ENCODE results near the gene CORO1C. TPM values are rescaled to one million over a fixed set of nuclear protein-coding genes. Genes with fewer than 3 reads are reported as not detected.

Gene CORO1C
- total RNA-seq, 1 experiment from 2014 or later: 208 TPM

DNA sequence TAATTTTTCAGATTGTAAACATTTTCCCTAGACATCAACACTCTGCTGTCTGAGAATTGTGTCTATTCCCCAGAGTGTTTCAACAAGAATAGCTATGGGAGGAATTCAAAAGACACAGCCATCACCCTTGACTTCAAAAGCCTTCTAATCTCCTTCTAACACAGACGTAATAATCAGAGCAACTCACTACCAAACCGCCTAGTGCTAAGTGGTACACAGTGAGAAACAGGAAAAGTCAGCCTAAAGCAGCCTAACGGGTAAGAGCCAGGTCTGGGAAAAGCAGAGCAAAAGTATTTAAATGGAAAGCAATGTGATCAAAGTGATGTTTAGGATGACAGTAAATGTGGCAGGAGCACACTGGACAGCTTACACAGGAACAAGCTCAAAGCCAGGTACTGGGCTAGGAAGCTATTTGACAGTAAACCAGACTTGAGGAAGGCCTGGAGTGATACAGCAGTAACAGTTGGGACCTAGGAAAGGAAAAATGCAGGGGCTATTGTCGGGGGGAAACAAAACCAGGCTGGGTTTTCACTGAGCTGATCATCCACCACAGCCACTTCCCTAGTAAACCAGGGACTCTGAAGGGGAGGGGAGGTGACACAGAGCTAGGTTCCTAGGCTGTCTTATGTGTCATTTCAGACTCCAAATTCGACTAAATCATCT lies 29.4 kb downstream of the CORO1C start:
- no peak for DNase-seq (ENCODE audit: low spot score)
- ChIA-PET POLR2A (ENCODE audit: low non-redundant PET) (no interaction called here), CTCF (no interaction called here)
- no peaks in the 10 kb centered on the region for H3K27me3 ChIP-seq (replicated peaks; ENCODE audit: insufficient read depth, low read depth, low read length, poor library complexity)
- no TSS peak for BruUV-seq (replicated peaks)
- peaks cover 46% of the 10 kb centered on the region for H3K4me1 ChIP-seq (ENCODE audit: insufficient read depth, low read length, poor library complexity, severe bottlenecking)
- peak overlapping the region; percentile 66 for H3K27ac ChIP-seq (ENCODE audit: low read depth, low read length, poor library complexity, severe bottlenecking)
- intact Hi-C loops (cut with micrococcal nuclease; ENCODE audit: unreplicated experiment): no loop called here
- TF ChIP-seq, protein P1, sequence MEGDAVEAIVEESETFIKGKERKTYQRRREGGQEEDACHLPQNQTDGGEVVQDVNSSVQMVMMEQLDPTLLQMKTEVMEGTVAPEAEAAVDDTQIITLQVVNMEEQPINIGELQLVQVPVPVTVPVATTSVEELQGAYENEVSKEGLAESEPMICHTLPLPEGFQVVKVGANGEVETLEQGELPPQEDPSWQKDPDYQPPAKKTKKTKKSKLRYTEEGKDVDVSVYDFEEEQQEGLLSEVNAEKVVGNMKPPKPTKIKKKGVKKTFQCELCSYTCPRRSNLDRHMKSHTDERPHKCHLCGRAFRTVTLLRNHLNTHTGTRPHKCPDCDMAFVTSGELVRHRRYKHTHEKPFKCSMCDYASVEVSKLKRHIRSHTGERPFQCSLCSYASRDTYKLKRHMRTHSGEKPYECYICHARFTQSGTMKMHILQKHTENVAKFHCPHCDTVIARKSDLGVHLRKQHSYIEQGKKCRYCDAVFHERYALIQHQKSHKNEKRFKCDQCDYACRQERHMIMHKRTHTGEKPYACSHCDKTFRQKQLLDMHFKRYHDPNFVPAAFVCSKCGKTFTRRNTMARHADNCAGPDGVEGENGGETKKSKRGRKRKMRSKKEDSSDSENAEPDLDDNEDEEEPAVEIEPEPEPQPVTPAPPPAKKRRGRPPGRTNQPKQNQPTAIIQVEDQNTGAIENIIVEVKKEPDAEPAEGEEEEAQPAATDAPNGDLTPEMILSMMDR (conservative IDR thresholded peaks at IDR 0.05; ENCODE audit: low read depth, low read length): no peak
- no peaks in the 10 kb centered on the region for H3K9me3 ChIP-seq (ENCODE audit: low read depth, low read length, poor library complexity, severe bottlenecking)
- H3K36me3 ChIP-seq (ENCODE audit: insufficient read depth, low read length, poor library complexity, severe bottlenecking): peaks cover 20% of the 10 kb centered on the region
- no peak overlapping the region for H3K4me3 ChIP-seq (ENCODE audit: low read depth, low read length, poor library complexity, severe bottlenecking)

DNA sequence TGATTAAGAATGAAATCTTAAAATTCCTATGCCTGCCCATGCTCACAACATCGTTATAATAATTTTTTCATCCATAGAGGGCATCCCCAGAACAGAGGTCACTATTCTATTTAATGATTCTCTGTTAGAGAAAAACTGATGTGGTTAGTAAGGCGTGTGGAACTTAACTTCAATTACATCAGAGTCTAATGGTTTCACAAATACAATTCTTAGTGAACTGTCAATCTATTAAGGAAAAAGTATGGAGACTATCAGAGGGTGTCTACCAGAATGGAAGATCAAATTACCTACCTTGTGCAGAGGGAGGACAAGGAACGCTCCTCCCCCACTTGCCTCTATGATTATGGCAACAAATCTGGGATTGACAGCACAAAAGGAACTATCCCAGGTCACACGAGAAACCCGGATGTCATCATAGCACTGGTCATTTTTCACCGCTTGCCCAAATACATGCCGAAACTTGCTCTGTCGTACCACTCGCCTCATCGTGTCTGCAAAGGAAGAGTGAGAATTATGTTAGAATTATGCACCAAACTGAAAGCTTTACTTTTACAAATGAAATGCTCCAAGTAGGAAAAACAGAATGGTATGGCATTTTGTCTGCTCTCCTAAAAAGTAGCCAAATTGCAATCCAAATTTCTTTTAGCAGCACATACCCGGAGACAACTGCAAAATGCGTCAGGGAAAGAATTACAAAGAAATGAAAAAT lies 30.3 kb downstream of the CORO1C start:
- Histone ChIP-seq H3K9me3 (ENCODE audit: low read depth, low read length, poor library complexity, severe bottlenecking) (no peaks in the 10 kb centered on the region), H3K27me3 (replicated peaks; ENCODE audit: insufficient read depth, low read depth, low read length, poor library complexity) (no peaks in the 10 kb centered on the region), H3K27ac (ENCODE audit: low read depth, low read length, poor library complexity, severe bottlenecking) (peak overlapping the region; percentile 66), H3K4me3 (ENCODE audit: low read depth, low read length, poor library complexity, severe bottlenecking) (no peak overlapping the region), H3K4me1 (ENCODE audit: insufficient read depth, low read length, poor library complexity, severe bottlenecking) (peaks cover 49% of the 10 kb centered on the region), H3K36me3 (ENCODE audit: insufficient read depth, low read length, poor library complexity, severe bottlenecking) (peaks cover 20% of the 10 kb centered on the region)
- intact Hi-C loops (cut with micrococcal nuclease; ENCODE audit: unreplicated experiment): no loop called here
- no peak for DNase-seq (ENCODE audit: low spot score)
- no peak for TF ChIP-seq EZH2 (IDR thresholded peaks at IDR 0.05; ENCODE audit: borderline replicate concordance, low read depth, low read length, poor library complexity, severe bottlenecking)
- TF ChIP-seq, protein P1 (conservative IDR thresholded peaks at IDR 0.05; ENCODE audit: low read depth, low read length): no peak
- POLR2A ChIA-PET (ENCODE audit: low non-redundant PET): no interaction called here
- CTCF ChIA-PET: no interaction called here
- no TSS peak for BruUV-seq (replicated peaks)

DNA sequence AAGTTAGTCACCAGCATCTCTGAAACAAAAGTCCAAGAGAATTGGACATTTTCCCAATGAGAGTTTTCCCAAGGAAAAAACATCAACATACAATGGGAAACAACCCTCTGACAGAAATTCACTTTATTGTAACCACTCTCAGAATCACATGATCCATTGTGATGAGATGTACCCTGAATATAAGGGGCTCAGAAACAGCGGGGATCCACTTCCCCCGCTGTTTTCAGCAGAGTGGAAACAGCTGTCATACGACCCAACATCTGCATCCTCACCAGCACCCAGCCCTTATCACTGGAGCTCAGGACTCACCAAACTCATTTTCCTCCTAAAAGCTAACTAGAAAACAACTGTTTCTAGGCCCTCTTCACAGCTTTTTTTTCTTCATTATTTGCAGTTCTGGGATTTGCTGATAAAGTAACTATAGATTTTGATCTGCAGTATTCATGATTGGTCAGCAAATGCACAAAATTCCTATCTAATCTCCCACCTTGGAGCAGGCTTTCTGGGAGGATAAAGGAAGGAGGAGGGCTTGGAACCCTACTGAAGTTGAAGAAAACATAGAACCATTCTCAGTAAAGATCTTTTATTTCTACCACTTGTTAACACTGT lies 31.3 kb downstream of the CORO1C start:
- no peaks in the 10 kb centered on the region for H3K9me3 ChIP-seq (ENCODE audit: low read depth, low read length, poor library complexity, severe bottlenecking)
- no peak overlapping the region for H3K4me3 ChIP-seq (ENCODE audit: low read depth, low read length, poor library complexity, severe bottlenecking)
- ChIA-PET POLR2A (ENCODE audit: low non-redundant PET) (no interaction called here), CTCF (interaction anchor here (0.6 kb wide), 1 partner anchor 41 kb away, joined by 4 read pairs; no protein-coding TSS in a partner anchor)
- peak; percentile 63 for DNase-seq (ENCODE audit: low spot score)
- intact Hi-C loops (cut with micrococcal nuclease; ENCODE audit: unreplicated experiment): no loop called here
- TSS peak; percentile 9 for BruUV-seq (replicated peaks)
- TF ChIP-seq EZH2 (IDR thresholded peaks at IDR 0.05; ENCODE audit: borderline replicate concordance, low read depth, low read length, poor library complexity, severe bottlenecking): no peak
- TF ChIP-seq, protein P1 (conservative IDR thresholded peaks at IDR 0.05; ENCODE audit: low read depth, low read length): no peak
- no peaks in the 10 kb centered on the region for H3K27me3 ChIP-seq (replicated peaks; ENCODE audit: insufficient read depth, low read depth, low read length, poor library complexity)
- peaks cover 26% of the 10 kb centered on the region for H3K36me3 ChIP-seq (ENCODE audit: insufficient read depth, low read length, poor library complexity, severe bottlenecking)
- peak overlapping the region; percentile 26 for H3K27ac ChIP-seq (ENCODE audit: low read depth, low read length, poor library complexity, severe bottlenecking)
- H3K4me1 ChIP-seq (ENCODE audit: insufficient read depth, low read length, poor library complexity, severe bottlenecking): peaks cover 49% of the 10 kb centered on the region
